ENCODE measurements around the gene ADD1. TPM values are rescaled to one million over a fixed set of nuclear protein-coding genes. Genes with fewer than 3 reads are reported as not detected.

Gene ADD1
- total and polyA plus RNA-seq, 2 of the 13 experiments (the other 11 are each of a cell fraction or from before 2014, with no cell fraction given), result 73.9 to 122 TPM

- TF ChIP-seq SOX5 (CRISPR knock-in tag; IDR thresholded peaks at IDR 0.05; ENCODE audit: borderline replicate concordance) (peak; percentile 76; the same call in 1 of the 2 replicates), KDM4B (CRISPR knock-in tag; IDR thresholded peaks at IDR 0.05) (no peak), MEF2D (CRISPR knock-in tag; IDR thresholded peaks at IDR 0.05) (peak; percentile 29; the same call in 1 of the 2 replicates), U2AF1 (optimal IDR thresholded peaks at IDR 0.05; ENCODE audit: low read depth, low read length) (no peak), TCF12 (IDR thresholded peaks at IDR 0.05) (no peak), TCF12 (CRISPR knock-in tag; IDR thresholded peaks at IDR 0.05) (no peak), TAF1 (CRISPR knock-in tag; IDR thresholded peaks at IDR 0.05) (peak; percentile 75), REST (IDR thresholded peaks at IDR 0.05; ENCODE audit: borderline replicate concordance in 1 of 2, low read depth in 1 of 2, low read length in 2 of 2) (peak in 1 of 2 experiments; percentile 67; a peak in 2 of 4 replicates), RERE (CRISPR knock-in tag; IDR thresholded peaks at IDR 0.05; ENCODE audit: low read depth) (peak; percentile 53; the same call in 1 of the 2 replicates), SUZ12 (IDR thresholded peaks at IDR 0.05; ENCODE audit: low read depth, low read length) (no peak), FOSL2 (CRISPR knock-in tag; IDR thresholded peaks at IDR 0.05) (peak; percentile 99), KMT2A (CRISPR knock-in tag; IDR thresholded peaks at IDR 0.05) (0 out of 2 replicates have a peak, but pooled peaks have one; percentile 39), ZNF768 (CRISPR knock-in tag; IDR thresholded peaks at IDR 0.05) (peak; percentile 83; the same call in 1 of the 2 replicates), DNMT1 (CRISPR knock-in tag; IDR thresholded peaks at IDR 0.05) (no peak), ZFP82 (CRISPR knock-in tag; IDR thresholded peaks at IDR 0.05; ENCODE audit: borderline replicate concordance) (no peak), MYC (CRISPR knock-in tag; IDR thresholded peaks at IDR 0.05; ENCODE audit: borderline replicate concordance) (peak; percentile 67; the same call in 1 of the 2 replicates), TBX2 (CRISPR knock-in tag; IDR thresholded peaks at IDR 0.05; ENCODE audit: borderline replicate concordance) (peak; percentile 87), ZNF331 (CRISPR knock-in tag; IDR thresholded peaks at IDR 0.05) (peak; percentile 95), ZFP36L1 (CRISPR knock-in tag; IDR thresholded peaks at IDR 0.05) (0 out of 2 replicates have a peak, but pooled peaks have one; percentile 41), SCMH1 (CRISPR knock-in tag; IDR thresholded peaks at IDR 0.05; ENCODE audit: borderline replicate concordance) (no peak)
Measured at GRCh38 chr4:2800691-2801596, 42.7 kb upstream of the ADD1 start (continued).
